ENCODE measurements around the gene ABHD18.
"Not testable (repeated sequence)": the region's sequence is repeated elsewhere in the genome, so short reads cannot be mapped to it uniquely, and the experiment has no call there.

The ABHD18 gene

DNA sequence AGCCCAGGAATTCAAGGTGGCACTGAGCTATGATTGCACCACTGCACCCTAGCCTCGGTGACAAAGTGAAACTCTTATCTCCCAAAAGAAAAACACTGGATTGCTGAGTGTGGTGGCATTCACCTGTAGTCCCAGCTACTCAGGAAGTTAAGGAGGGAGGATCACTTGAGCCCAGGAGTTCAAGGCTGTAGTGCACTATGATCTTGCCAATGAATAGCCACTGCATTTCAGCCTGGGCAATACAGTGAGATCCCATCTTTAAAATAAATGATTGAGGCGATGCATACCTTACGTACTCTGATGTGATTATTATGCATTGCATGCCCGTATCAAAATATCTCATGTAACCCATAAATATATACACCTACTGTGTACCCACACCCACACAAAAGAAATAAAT, 64.7 kb downstream of the ABHD18 start:
- Mint-ChIP-seq H3K4me1 (ENCODE audit: low read depth) (no peaks in the 10 kb centered on the region), H3K27ac (no peak overlapping the region), H3K9me3 (no peaks in the 10 kb centered on the region), H3K27me3 (no peaks in the 10 kb centered on the region), H3K4me3 (no peak overlapping the region), H3K36me3 (ENCODE audit: low read depth) (peaks cover 71% of the 10 kb centered on the region)
- no peak for DNase-seq

DNA sequence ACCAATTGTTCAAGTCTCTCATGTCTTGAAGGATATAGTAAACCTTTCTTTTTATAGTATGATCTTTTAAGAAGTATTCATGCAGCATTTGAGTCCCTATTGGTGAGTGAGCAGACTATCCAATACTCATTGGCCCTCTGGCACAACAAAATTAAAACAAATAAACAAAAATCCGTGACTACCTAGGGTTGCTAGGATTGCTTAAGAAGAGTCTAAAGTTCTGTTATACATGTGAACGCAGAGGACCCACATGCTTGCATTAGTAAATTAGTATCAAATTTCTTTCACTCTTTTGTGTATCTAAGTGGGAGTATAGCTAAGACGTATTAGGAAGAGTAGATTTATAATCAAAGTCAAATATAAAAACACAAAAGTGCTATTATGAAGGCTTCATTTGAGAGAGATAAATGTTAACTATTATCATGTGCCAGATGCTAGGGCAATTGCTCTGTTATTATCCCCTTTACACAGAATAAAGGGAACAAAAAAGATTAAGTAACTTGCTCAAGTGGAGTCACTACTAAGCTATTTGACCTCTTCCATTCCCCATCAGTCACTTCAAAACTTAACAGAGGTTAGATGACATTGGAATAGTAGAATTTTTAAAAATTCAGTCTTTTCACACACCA, 66.7 kb downstream of the ABHD18 start:
- DNase-seq, result no peak
- H3K36me3 Mint-ChIP-seq (ENCODE audit: low read depth), result peaks cover 64% of the 10 kb centered on the region
- no peak overlapping the region for H3K27ac Mint-ChIP-seq
- no peaks in the 10 kb centered on the region for H3K9me3 Mint-ChIP-seq
- no peaks in the 10 kb centered on the region for H3K4me1 Mint-ChIP-seq (ENCODE audit: low read depth)
- no peaks in the 10 kb centered on the region for H3K27me3 Mint-ChIP-seq
- H3K4me3 Mint-ChIP-seq, result no peak overlapping the region

DNA sequence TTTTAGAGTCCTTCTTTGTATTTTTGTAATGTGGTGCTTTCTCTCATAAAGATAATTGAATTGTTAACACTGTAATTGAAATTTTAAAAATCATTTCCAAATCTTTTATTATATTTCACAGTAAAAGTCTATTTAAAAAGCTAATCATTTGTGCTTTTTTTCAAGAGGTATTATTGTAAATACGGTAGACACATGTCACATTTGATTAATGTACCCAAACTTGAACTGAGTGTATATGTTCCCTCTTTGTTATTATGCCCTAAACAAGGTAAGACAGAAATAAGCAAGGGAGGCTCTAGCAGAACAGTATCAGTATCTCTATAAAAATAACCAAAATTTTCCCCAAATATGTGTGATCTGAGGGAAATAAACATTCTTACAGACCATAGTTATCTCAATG, 74.4 kb downstream of the ABHD18 start:
- H3K36me3 Mint-ChIP-seq (ENCODE audit: low read depth), result peaks cover 9% of the 10 kb centered on the region
- H3K4me1 Mint-ChIP-seq (ENCODE audit: low read depth), result no peaks in the 10 kb centered on the region
- H3K9me3 Mint-ChIP-seq, result no peaks in the 10 kb centered on the region
- no peak overlapping the region for H3K27ac Mint-ChIP-seq
- H3K4me3 Mint-ChIP-seq, result no peak overlapping the region
- H3K27me3 Mint-ChIP-seq, result no peaks in the 10 kb centered on the region
- DNase-seq, result no peak

DNA sequence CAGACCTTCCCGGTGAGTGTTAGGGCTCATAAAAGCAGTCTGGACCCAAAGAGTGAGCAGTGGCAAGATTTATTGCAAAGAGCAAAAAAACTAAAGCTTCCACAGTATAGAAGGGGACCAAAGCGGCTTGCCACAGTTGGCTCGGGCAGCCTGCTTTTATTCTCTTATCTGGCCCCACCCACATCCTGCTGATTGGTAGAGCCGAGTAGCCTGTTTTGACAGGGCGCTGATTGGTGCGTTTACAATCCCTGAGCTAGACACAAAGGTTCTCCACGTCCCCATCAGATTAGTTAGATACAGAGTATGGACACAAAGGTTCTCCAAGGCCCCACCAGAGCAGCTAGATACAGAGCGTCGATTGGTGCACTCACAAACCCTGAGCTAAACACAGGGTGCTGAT, 81.8 kb downstream of the ABHD18 start:
- not testable (repeated sequence) for H3K27ac Mint-ChIP-seq; H3K9me3 Mint-ChIP-seq; H3K4me3 Mint-ChIP-seq; H3K36me3 Mint-ChIP-seq (ENCODE audit: low read depth); H3K27me3 Mint-ChIP-seq; H3K4me1 Mint-ChIP-seq (ENCODE audit: low read depth); DNase-seq

DNA sequence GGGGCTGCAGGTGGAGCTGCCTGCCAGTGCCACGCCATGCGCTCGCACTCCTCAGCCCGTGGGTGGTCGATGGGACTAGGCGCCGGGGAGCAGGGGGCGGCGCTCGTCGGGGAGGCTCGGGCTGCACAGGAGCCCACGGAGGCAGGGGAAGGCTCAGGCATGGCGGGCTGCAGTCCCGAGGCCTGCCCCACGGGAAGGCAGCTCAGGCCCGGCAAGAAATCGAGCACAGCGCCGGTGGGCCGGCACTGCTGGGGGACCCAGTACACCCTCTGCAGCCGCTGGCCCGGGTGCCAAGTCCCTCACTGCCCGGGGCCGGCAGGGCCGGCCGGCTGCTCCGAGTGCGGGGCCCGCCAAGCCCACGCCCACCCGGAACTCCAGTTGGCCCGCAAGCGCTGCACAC, 82.3 kb downstream of the ABHD18 start:
- DNase-seq; H3K36me3 Mint-ChIP-seq (ENCODE audit: low read depth); H3K27ac Mint-ChIP-seq; H3K27me3 Mint-ChIP-seq; H3K4me1 Mint-ChIP-seq (ENCODE audit: low read depth); H3K9me3 Mint-ChIP-seq; H3K4me3 Mint-ChIP-seq: not testable (repeated sequence)

DNA sequence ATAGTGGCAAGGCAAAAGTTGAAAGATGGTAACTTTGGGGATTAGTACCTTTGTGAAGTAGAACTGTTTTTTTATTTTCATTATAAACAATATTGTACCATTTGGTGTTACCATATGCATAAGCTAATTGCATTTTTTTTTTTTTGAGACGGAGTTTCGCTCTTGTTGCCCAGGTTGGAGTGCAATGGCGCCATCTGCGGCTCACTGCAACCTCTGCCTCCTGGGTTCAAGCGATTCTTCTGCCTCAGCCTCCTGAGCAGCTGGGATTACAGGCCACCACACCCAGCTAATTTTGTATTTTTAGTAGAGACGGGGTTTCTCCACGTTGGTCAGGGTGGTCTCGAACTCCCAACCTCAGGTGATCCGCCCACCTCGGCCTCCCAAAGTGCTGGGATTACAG, 86.0 kb downstream of the ABHD18 start:
- not testable (repeated sequence) for H3K27me3 Mint-ChIP-seq

DNA sequence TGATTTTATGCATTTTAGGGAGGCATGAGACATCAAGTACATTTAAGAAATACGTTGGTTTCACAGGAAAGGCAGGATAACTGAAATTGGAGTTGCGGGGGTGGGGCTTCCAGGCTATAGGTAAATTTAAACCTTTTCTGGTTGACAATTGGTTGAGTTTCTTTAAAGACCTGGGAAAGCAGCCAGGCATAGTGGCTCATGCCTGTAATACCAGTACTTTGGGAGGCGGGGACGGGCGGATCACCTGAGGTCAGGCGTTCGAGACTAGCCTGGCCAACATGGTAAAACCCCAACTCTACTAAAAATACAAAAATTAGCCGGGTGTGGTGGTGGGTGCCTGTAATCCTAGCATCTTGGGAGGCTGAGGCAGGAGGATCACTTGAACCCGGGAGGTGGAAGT, 89.7 kb downstream of the ABHD18 start:
- not testable (repeated sequence) for H3K36me3 Mint-ChIP-seq (ENCODE audit: low read depth); H3K27ac Mint-ChIP-seq; H3K4me3 Mint-ChIP-seq; DNase-seq; H3K4me1 Mint-ChIP-seq (ENCODE audit: low read depth); H3K9me3 Mint-ChIP-seq; H3K27me3 Mint-ChIP-seq

More for the DNA sequence above, 86.0 kb downstream of the ABHD18 start:
- DNase-seq; H3K27ac Mint-ChIP-seq; H3K9me3 Mint-ChIP-seq; H3K4me3 Mint-ChIP-seq; H3K36me3 Mint-ChIP-seq (ENCODE audit: low read depth); H3K4me1 Mint-ChIP-seq (ENCODE audit: low read depth): not testable (repeated sequence)

DNA sequence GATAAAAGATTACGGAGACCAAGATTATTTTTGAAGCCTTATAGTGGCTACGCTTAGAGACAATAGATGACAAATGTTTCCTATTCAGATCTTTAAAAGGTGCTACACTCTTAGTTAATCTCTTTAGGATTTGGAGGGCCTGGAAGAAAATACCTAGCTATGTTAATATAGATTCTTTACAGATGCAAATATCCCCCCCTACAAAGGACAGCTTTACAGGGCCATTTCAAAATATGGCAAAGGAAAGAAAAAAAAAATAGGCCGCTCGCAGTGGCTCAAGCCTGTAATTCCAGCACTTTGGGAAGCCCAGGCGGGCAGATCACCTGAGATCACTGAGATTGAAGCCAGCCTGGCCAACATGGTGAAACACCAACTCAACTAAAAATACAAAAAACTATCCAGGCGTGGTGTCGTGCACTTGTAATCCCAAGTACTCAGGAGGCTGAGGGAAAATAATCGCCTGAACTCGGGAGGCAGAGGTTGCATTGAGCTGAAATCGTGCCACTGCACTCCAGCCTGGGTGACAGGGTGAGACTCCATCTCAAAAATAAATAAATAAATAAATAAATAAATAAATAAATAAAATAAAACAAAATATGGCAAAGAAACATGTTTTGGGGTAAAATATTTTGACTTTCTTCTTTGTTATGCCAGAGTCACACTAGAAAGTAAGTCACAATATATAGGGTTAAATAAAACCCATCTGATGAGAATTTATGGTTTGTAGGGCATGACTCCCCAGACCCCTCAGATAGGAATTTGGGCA, 90.4 kb downstream of the ABHD18 start:
- not testable (repeated sequence) for H3K27me3 Mint-ChIP-seq; H3K27ac Mint-ChIP-seq; H3K4me3 Mint-ChIP-seq; H3K4me1 Mint-ChIP-seq (ENCODE audit: low read depth); DNase-seq; H3K36me3 Mint-ChIP-seq (ENCODE audit: low read depth); H3K9me3 Mint-ChIP-seq

DNA sequence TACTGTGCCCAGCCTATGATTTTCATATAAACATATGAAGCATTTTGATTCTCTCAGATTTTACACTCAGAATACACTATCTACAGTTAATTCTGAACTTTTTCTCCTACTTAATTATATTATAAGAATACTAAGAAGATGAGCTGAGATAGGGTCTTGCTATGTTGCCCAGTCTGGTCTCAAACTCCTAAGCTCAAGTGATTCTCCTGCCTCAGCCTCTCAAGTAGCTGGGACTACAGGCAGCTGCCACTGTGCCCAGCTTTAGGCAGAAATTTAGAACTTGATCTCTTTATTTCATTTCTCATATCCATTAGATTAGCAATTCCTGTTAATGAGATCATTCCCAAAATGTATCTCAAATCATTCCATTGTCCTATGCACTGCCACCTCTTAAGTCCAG, 91.2 kb downstream of the ABHD18 start:
- H3K27ac Mint-ChIP-seq, result no peak overlapping the region

DNA sequence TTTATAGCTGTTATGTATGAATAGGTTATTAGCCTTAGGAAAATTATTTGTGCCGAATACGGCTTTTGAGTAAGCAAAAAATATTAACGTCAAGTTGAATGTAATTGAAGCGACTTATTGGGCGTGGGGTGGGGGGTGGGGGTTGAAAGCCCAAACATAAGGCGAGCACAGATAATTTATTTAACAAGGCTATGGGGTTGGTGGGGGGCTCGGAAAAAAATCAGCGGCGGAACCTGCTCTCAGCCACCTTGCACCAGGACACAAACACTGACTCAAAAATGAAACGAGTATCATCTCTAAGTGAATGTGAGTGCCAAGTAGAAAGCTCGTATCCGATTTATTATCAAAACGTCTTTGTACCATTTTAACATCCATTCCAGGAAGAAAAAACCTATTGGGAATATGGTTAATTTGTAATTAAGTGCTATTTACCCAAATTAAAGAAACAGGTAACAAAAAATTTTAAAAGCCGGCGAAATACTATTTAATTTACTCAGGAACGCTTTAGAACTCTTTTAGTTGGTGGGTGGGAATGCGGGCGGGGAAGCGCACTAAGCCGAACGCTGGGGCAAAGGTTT, 95.0 kb downstream of the ABHD18 start:
- DNase-seq, result no peak

More for the DNA sequence above, 91.2 kb downstream of the ABHD18 start:
- no peaks in the 10 kb centered on the region for H3K9me3 Mint-ChIP-seq
- no peaks in the 10 kb centered on the region for H3K36me3 Mint-ChIP-seq (ENCODE audit: low read depth)
- DNase-seq, result no peak
- no peak overlapping the region for H3K4me3 Mint-ChIP-seq
- H3K27me3 Mint-ChIP-seq, result no peaks in the 10 kb centered on the region
- peaks cover 9% of the 10 kb centered on the region for H3K4me1 Mint-ChIP-seq (ENCODE audit: low read depth)

DNA sequence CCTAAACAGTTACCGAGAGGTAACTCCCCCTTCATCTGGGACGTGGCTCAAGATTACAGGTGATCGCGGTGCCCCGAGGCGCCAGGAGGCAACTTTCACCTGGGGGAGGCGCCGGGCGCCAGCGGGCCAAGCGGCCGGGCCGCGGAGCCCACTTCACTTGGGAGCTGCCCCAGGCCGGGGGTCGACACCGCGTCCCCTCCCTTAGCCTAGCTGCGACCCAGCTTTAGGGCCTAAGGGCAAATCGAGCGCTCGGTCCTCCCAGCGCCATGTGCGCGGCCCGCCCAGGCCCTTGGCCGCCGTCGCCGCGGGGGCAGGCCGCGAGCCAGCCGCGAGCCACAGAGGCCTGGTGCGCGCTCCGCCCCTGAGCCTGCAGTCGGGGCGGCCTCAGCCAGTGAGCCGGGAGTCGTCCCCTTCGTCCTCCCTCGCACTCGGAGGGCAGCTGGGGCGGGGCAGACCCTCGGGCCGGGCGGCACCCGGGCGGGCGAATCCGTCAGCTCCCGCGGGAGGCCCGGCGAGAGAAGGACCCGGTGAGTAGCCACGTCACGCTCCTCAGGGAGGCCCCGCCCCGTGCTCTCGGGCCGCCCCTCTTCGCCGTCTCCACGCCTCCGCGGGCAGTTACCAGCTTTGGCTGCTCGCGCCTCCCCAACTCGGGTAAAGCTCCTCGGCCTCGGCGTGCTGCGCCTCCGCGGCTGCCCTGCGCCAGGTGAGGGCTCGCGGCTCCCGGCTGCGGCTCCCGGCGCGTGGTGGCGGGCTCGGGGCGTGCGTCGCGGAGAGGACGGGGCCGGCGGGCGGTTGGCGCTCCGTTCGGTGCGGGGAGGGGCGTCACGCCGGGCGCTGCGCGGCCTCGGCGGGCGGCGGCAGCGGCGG, 95.7 kb downstream of the ABHD18 start, which contains the start of gene LARP1B:
Gene LARP1B, plus strand, starts transcription at position 614 of the 867 bp plus-strand sequence. CDS start 13,640 bp downstream, outside the sequence.
- Mint-ChIP-seq H3K27ac (peak within 1 kb of the TSS; percentile 93), H3K4me3 (peak within 1 kb of the TSS; percentile 87), H3K9me3 (no peaks in the 10 kb centered on the region), H3K27me3 (no peaks in the 10 kb centered on the region), H3K36me3 (ENCODE audit: low read depth) (peaks cover 5% of the 10 kb centered on the region), H3K4me1 (ENCODE audit: low read depth) (peaks cover 23% of the 10 kb centered on the region)
- DNase-seq, result peak; percentile 97

More for the DNA sequence above, 95.0 kb downstream of the ABHD18 start:
- Mint-ChIP-seq H3K9me3 (no peaks in the 10 kb centered on the region), H3K4me1 (ENCODE audit: low read depth) (peaks cover 21% of the 10 kb centered on the region), H3K27me3 (no peaks in the 10 kb centered on the region), H3K4me3 (peak overlapping the region; percentile 79), H3K36me3 (ENCODE audit: low read depth) (peaks cover 5% of the 10 kb centered on the region), H3K27ac (peak overlapping the region; percentile 93)

DNA sequence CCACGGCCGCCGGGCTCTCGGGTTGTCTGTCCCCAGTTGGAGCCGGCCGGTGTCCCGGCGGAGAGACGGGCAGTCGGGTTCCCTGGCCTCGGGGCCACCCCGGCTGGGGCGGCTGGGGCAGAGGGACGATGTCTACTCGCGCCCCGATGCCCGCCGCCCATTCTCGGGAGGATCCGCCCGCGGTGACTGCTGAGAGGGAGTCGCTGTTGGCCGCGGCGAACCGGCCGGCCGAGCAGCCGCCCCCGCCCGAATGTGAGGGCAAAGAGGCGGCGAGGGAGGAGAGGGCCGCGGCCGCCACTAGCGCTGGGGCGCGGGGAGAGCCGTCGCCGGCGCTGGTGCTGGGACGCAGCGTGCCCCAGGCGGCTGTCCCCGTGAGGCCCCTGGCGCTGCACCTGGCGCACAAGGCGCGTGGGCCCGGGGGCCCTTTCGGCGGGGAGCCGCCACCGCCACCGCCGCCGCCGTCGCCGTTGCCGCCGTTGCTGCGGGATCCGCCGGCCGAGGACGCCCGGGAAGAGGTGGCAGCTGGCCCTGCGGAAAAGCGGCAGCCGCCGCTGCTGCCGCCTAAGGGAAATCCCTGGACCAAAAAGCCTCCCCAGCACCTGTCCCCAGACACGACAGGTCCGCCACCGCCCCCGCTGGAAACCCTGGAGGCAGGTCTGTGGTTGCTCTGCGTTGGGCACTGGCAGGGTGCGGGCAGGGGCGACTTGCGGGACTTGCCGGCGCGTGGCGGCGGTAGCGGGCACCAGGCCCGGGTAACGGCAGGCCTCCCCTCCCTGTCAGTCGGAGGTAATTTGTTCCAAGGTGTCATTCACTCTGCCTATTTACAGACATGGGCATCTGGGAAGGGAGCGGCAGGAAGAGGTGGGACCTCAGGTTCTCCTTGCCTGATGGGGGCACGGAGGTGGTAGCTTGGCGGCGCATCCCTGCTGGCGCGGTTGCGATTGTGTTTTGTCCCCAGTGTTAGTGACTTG, 96.6 kb downstream of the ABHD18 start:
- H3K27me3 Mint-ChIP-seq, result no peaks in the 10 kb centered on the region
- H3K4me3 Mint-ChIP-seq, result peak overlapping the region; percentile 87
- H3K27ac Mint-ChIP-seq, result peak overlapping the region; percentile 83
- H3K4me1 Mint-ChIP-seq (ENCODE audit: low read depth), result peaks cover 23% of the 10 kb centered on the region
- peaks cover 5% of the 10 kb centered on the region for H3K36me3 Mint-ChIP-seq (ENCODE audit: low read depth)
- DNase-seq, result peak; percentile 79
- no peaks in the 10 kb centered on the region for H3K9me3 Mint-ChIP-seq

DNA sequence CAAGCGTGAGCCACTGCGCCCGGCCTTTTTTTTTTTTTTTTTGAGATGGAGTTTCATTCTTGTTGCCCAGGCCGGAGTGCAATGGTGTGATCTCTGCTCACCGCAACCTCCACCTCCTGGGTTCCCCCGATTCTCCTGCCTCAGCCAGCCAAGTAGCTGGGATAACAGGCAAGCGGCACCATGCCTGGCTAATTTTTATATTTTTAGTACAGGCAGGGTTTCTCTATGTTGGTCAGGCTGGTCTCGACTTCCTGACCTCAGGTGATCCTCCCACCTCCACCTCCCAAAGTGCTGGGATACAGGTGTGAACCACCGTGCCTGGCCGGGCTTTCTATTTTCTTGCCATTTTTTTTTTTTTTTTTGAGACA, 101.2 kb downstream of the ABHD18 start:
- H3K27ac Mint-ChIP-seq; H3K4me3 Mint-ChIP-seq; DNase-seq; H3K27me3 Mint-ChIP-seq; H3K9me3 Mint-ChIP-seq; H3K36me3 Mint-ChIP-seq (ENCODE audit: low read depth): not testable (repeated sequence)
- peaks cover 14% of the 10 kb centered on the region for H3K4me1 Mint-ChIP-seq (ENCODE audit: low read depth)
